K562 (cell line): ENCODE measurements around the gene G6PC3. TPM values are rescaled to one million over a fixed set of nuclear protein-coding genes. Genes with fewer than 3 reads are reported as not detected.

Experiments
- BDP1 ChIP-seq: IDR thresholded peaks from 3 replicates; pipeline ENCODE4 v1.6.1; 2011; ENCODE audit not compliant: insufficient read length, insufficient read depth
- CTCFL ChIP-seq: IDR thresholded peaks from 2 replicates; pipeline ENCODE4 v1.6.1; 2011; ENCODE audit warnings: borderline replicate concordance, low read depth, mild to moderate bottlenecking, moderate library complexity, low read length; ENCODE audit not compliant: insufficient read depth, poor library complexity, severe bottlenecking
- HMGN3 ChIP-seq: IDR thresholded peaks from 2 replicates; pipeline ENCODE4 v1.6.1; 2011; ENCODE audit warnings: borderline replicate concordance, low read depth, mild to moderate bottlenecking, mixed read lengths, low read length; ENCODE audit not compliant: insufficient read length; ENCODE audit errors: extremely low read depth
- IRF9 ChIP-seq: fragments of 450-650 bp; IDR thresholded peaks from 2 replicates; pipeline ENCODE4 v1.6.1; 2016; ENCODE audit warnings: missing biosample characterization, missing genetic modification characterization
- KDM1A ChIP-seq, 2 experiments: fragments of 450-650 bp; IDR thresholded peaks; 2 replicates each; pipeline ENCODE4 v1.6.1; 2016; ENCODE audit warnings: mild to moderate bottlenecking in 2 of 2
- MXI1 ChIP-seq: IDR thresholded peaks from 2 replicates; pipeline ENCODE4 v1.6.1; 2011; ENCODE audit warnings: low read depth, mild to moderate bottlenecking, improper control_type of control experiment, low read length
- NFYB ChIP-seq: IDR thresholded peaks from 2 replicates; pipeline ENCODE4 v1.6.1; 2011; ENCODE audit warnings: mild to moderate bottlenecking, moderate library complexity; ENCODE audit not compliant: insufficient read length; ENCODE audit errors: extremely low read depth
- PHTF2 ChIP-seq: fragments of 250-450 bp; sonication (Bioruptor Pico); IDR thresholded peaks from 2 replicates; pipeline ENCODE4 v1.5.0; 2021; ENCODE audit warnings: mild to moderate bottlenecking
- SREBF2 ChIP-seq: sonication (generic); formaldehyde crosslinking; IDR thresholded peaks from 2 replicates; pipeline ENCODE4 v1.4.0; 2020; ENCODE audit warnings: mild to moderate bottlenecking, missing genetic modification reagents
- SRSF3 ChIP-seq: fragments of 200-400 bp; formaldehyde crosslinking; IDR thresholded peaks from 2 replicates; pipeline ENCODE4 v1.6.1; 2016; ENCODE audit warnings: mild to moderate bottlenecking, low read length, moderate library complexity; ENCODE audit not compliant: insufficient read depth
- TFAM ChIP-seq: fragments of 250-450 bp; sonication (Bioruptor Pico); conservative IDR thresholded peaks from 2 replicates; pipeline ENCODE4 v1.5.0; 2021; ENCODE audit warnings: mild to moderate bottlenecking, moderate library complexity
- ZHX1 ChIP-seq: fragments of 150-350 bp; conservative IDR thresholded peaks from 2 replicates; pipeline ENCODE4 v1.6.1; 2014; ENCODE audit warnings: low read length
- ZKSCAN8 ChIP-seq: fragments of 200-800 bp; sonication (Bioruptor generic); IDR thresholded peaks from 2 replicates; pipeline ENCODE4 v1.6.1; 2016; ENCODE audit warnings: missing genetic modification characterization, missing compliant biosample characterization
- ZNF274 ChIP-seq: IDR thresholded peaks from 2 replicates; pipeline ENCODE4 v1.6.1; 2011; ENCODE audit warnings: low read depth, mild to moderate bottlenecking, low read length, moderate library complexity, borderline replicate concordance
- ZNF609 ChIP-seq: sonication (generic); formaldehyde crosslinking; IDR thresholded peaks from 2 replicates; pipeline ENCODE4 v1.8.1; 2023; ENCODE audit warnings: missing genetic modification reagents, mild to moderate bottlenecking, borderline replicate concordance
- ZNF76 ChIP-seq: fragments of 250-450 bp; sonication (Bioruptor Pico); IDR thresholded peaks from 2 replicates; pipeline ENCODE4 v1.4.0; 2020; ENCODE audit warnings: mild to moderate bottlenecking, moderate library complexity, borderline replicate concordance
- polyA plus RNA-seq, 8 experiments: library from polyadenylated mRNA; depleted of rRNA in 4 of 8; stranded (reverse) in 5 of 8; unstranded in 3 of 8; fragments of >200 nt; fragmentation: Nextera tagmentation in 2 of 8; fragmentation: Illumina TruSeq in 1 of 8; extraction: Ambion mirVana in 2 of 8; extraction: Trizol in 1 of 8; gene quantifications; 2 replicates each; pipeline versions ENCODE4 v1.2.1 to v1.2.3, GENCODE V29; 2011 to 2014; ENCODE audit warnings: inconsistent platforms in 1 of 8, missing spikeins in 1 of 8
- total RNA-seq, 7 experiments: library from RNA; depleted of rRNA in 6 of 7; stranded (reverse); fragments of >200 nt in 6 of 7; fragmentation: Illumina TruSeq in 2 of 7; extraction: Trizol in 2 of 7; gene quantifications; 2 replicates each; pipeline versions ENCODE4 v1.2.1 to v1.2.3, GENCODE V29; 2011 to 2021; ENCODE audit warnings: low replicate concordance in 1 of 7

Gene G6PC3
- total and polyA plus RNA-seq, 9 of the 15 experiments (the other 6 are each of a cell fraction or from before 2014, with no cell fraction given), result 10.4 to 57.8 (median 31.1) TPM

GRCh38 chr17:44070455-44071197, at the start of gene G6PC3 (continued):
- TF ChIP-seq ZHX1 (no peak), HMGN3 (peak; percentile 79), MXI1 (peak; percentile 99), BDP1 (no peak), SREBF2 (CRISPR knock-in tag) (no peak), ZNF76 (CRISPR knock-in tag) (no peak), ZKSCAN8 (CRISPR knock-in tag) (no peak), IRF9 (tag) (no peak), TFAM (CRISPR knock-in tag) (no peak), CTCFL (no peak), PHTF2 (CRISPR knock-in tag) (no peak), NFYB (no peak), KDM1A (IDR thresholded peaks at IDR 0.05) (no peak), SRSF3 (no peak), ZNF274 (no peak), ZNF609 (CRISPR knock-in tag) (no peak)
